CD4-positive, alpha-beta T cell treated with Interleukin-12 subunit alpha and Interleukin-12 subunit beta, for 1 hour (primary cell): Measurements from ENCODE around the gene SCO2.

Experiments
- DNase-seq: peaks from one replicate; pipeline ENCODE4 v3.0.0-alpha.2; 2020

The SCO2 gene

GRCh38 chr22:50490531-50491308, 34.7 kb downstream of the SCO2 start:
- no peak for DNase-seq

- DNase-seq, result no peak
Observed at GRCh38 chr22:50489363-50490243, 35.8 kb downstream of the SCO2 start.

- DNase-seq, result no peak
Observed at GRCh38 chr22:50488886-50489285, 36.5 kb downstream of the SCO2 start.

GRCh38 chr22:50488006-50488677, 37.3 kb downstream of the SCO2 start:
- no peak for DNase-seq

GRCh38 chr22:50487290-50488005, 38.0 kb downstream of the SCO2 start:
- no peak for DNase-seq

- no peak for DNase-seq
Observed at GRCh38 chr22:50486561-50487289, 38.7 kb downstream of the SCO2 start, which contains the start of gene MIOX. MIOX (plus strand) TSS chr22:50486859; CDS start chr22:50486898, 39 bp downstream.

- no peak for DNase-seq
Observed at GRCh38 chr22:50485221-50486131, 39.9 kb downstream of the SCO2 start.

GRCh38 chr22:50483977-50484853, 41.2 kb downstream of the SCO2 start:
- DNase-seq, result no peak

- no peak for DNase-seq
Observed at GRCh38 chr22:50483556-50483955, 41.8 kb downstream of the SCO2 start.

- DNase-seq, result no peak
Observed at GRCh38 chr22:50483106-50483505, 42.3 kb downstream of the SCO2 start.

- no peak for DNase-seq
Observed at GRCh38 chr22:50482107-50483074, 43.0 kb downstream of the SCO2 start.

GRCh38 chr22:50481440-50482106, 43.8 kb downstream of the SCO2 start, which contains the start of gene ADM2:
ADM2 (plus strand) TSS chr22:50481543; CDS start chr22:50481848, 305 bp downstream.
- peak; percentile 74 for DNase-seq

GRCh38 chr22:50481045-50481439, 44.4 kb downstream of the SCO2 start:
- DNase-seq, result no peak

- no peak for DNase-seq
Observed at GRCh38 chr22:50479721-50480120, 45.7 kb downstream of the SCO2 start.

GRCh38 chr22:50477923-50478322, 47.5 kb downstream of the SCO2 start:
- DNase-seq, result no peak

GRCh38 chr22:50476868-50477267, 48.5 kb downstream of the SCO2 start:
- DNase-seq, result no peak

- DNase-seq, result no peak
Observed at GRCh38 chr22:50475652-50476002, 49.8 kb downstream of the SCO2 start.
